Naive B cell (primary cell): ENCODE data around the gene MT1X. TPM values are rescaled to one million over a fixed set of nuclear protein-coding genes. Genes with fewer than 3 reads are reported as not detected.

Experiments used
- ATAC-seq, 2 donors: fragments of 150-1000 bp; cut with Tn5 transposase; 2 replicates each; pipeline ENCODE4 v1.10.0; 2021; ENCODE audit warnings: low read depth in 2 of 2, mild to moderate bottlenecking in 2 of 2, moderate library complexity in 2 of 2
- DNase-seq: peaks from one replicate; pipeline ENCODE4 v3.0.0; 2022
- H3K27ac Mint-ChIP-seq, 6 donors: one replicate each; pipeline ENCODE4 v1.8.0; 2020 to 2022; ENCODE audit warnings: mild to moderate bottlenecking in 6 of 6, mixed read lengths in 6 of 6, moderate library complexity in 5 of 6, inconsistent platforms in 2 of 6
- H3K27me3 Mint-ChIP-seq, 3 donors: one replicate each; pipeline ENCODE4 v1.8.0; 2021 to 2022; ENCODE audit warnings: mixed read lengths in 3 of 3, mild to moderate bottlenecking in 1 of 3
- H3K36me3 Mint-ChIP-seq, 2 donors: one replicate each; pipeline ENCODE4 v1.8.0; 2020 to 2022; ENCODE audit warnings: mixed read lengths in 2 of 2, inconsistent platforms in 1 of 2, mild to moderate bottlenecking in 1 of 2
- H3K4me1 Mint-ChIP-seq, 3 donors: one replicate each; pipeline ENCODE4 v1.8.0; 2020 to 2022; ENCODE audit warnings: mixed read lengths in 3 of 3, inconsistent platforms in 1 of 3, mild to moderate bottlenecking in 1 of 3, moderate library complexity in 1 of 3
- H3K4me3 Mint-ChIP-seq, 8 donors: one replicate each; pipeline ENCODE4 v1.8.0; 2020 to 2022; ENCODE audit warnings: mild to moderate bottlenecking in 8 of 8, mixed read lengths in 8 of 8, moderate library complexity in 8 of 8, inconsistent platforms in 2 of 8
- H3K9me3 Mint-ChIP-seq, 7 donors: one replicate each; pipeline ENCODE4 v1.8.0; 2020 to 2022; ENCODE audit warnings: mixed read lengths in 7 of 7, mild to moderate bottlenecking in 5 of 7, inconsistent platforms in 2 of 7, moderate library complexity in 1 of 7
- polyA plus RNA-seq, 6 donors: library from polyadenylated mRNA; unstranded; fragments of 300-500 nt; fragmentation: Illumina TruSeq; gene quantifications; one replicate each; pipeline ENCODE4 v1.2.3, GENCODE V29; 2021; ENCODE audit warnings: low read depth in 6 of 6

The MT1X gene
- polyA plus RNA-seq, 6 donors from 2014 or later = 2.4 to 8.9 (median 8.0) TPM; not detected in 1

DNA sequence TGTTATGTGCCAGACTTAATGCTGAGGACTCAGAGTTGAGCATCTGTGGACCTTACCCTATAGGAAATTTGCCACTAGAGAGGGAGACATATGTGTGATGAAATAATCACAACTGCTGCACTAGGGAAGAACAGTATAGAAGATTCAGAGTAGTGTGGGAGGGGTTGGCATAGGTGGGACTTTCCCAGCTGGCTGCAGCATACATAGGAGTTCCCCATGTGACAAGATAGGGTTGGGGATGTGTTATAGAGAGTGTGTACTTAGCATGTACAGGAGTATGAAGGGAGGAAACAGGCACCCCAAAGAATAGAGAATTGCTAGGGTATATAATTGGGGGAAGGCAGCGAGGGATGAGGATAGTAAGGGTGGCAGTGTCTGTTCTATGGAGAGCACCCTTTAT, 50.6 kb downstream of the MT1X start:
- no peak overlapping the region for H3K4me3 Mint-ChIP-seq
- H3K4me1 Mint-ChIP-seq = peaks cover 20 to 27% (median 22%) of the 10 kb centered on the region in 3 donors
- H3K27ac Mint-ChIP-seq = no peak overlapping the region
- H3K9me3 Mint-ChIP-seq = no peaks in the 10 kb centered on the region
- no peak for DNase-seq
- H3K27me3 Mint-ChIP-seq = no peaks in the 10 kb centered on the region
- no peaks in the 10 kb centered on the region for H3K36me3 Mint-ChIP-seq
- ATAC-seq = peak; percentile 18 to 25

Other genes starting within 250 kb of the MT1X start
- gene NUDT21, start 231.1 kb upstream of the MT1X start, polyA plus RNA-seq = 10 to 100 TPM; 61.6 to 83.9 (median 71.4) TPM
- gene OGFOD1, start 230.9 kb upstream of the MT1X start, polyA plus RNA-seq = 10 to 100 TPM; 48.7 to 84.1 (median 69.7) TPM
- gene BBS2, start 162.4 kb upstream of the MT1X start, polyA plus RNA-seq = 10 to 100 TPM in 5 of 6 donors, 1 to 10 TPM in 1; 9.8 to 28.8 (median 17.7) TPM
- not detected for gene MT4, start 117.4 kb upstream of the MT1X start, polyA plus RNA-seq
- gene MT3, start 92.9 kb upstream of the MT1X start, polyA plus RNA-seq = not detected
- gene MT2A, start 73.9 kb upstream of the MT1X start, polyA plus RNA-seq = 10 to 100 TPM in 5 of 6 donors, 1 to 10 TPM in 1; 8.6 to 18.6 (median 11.2) TPM
- not detected for gene MT1E, start 56.7 kb upstream of the MT1X start, polyA plus RNA-seq
- gene MT1M, start 49.8 kb upstream of the MT1X start, polyA plus RNA-seq = not detected
- not detected for gene MT1A, start 43.8 kb upstream of the MT1X start, polyA plus RNA-seq
- not detected for gene MT1B, start 30.6 kb upstream of the MT1X start, polyA plus RNA-seq
- 10 to 100 TPM in 1 of 6 donors, 1 to 10 TPM in 5; 4.0 to 10.3 (median 4.6) TPM for gene MT1F, start 24.5 kb upstream of the MT1X start, polyA plus RNA-seq
- not detected for gene MT1G, start 14.4 kb upstream of the MT1X start, polyA plus RNA-seq
- gene MT1H, start 12.7 kb upstream of the MT1X start, polyA plus RNA-seq = not detected
- 10 to 100 TPM; 54.7 to 72.7 (median 66.8) TPM for gene NUP93, start 47.7 kb downstream of the MT1X start, polyA plus RNA-seq
- gene SLC12A3, start 182.7 kb downstream of the MT1X start, polyA plus RNA-seq = under 1 TPM in 3 of 6 donors, not detected in 3; 0.10 to 0.57 (median 0.26) TPM
- 1,000 to 10,000 TPM in 1 of 6 donors, 100 to 1,000 TPM in 5; 235 to 1,138 (median 264) TPM for gene HERPUD1, start 249.7 kb downstream of the MT1X start, polyA plus RNA-seq